DND-41 (cell line): ENCODE measurements around the gene VAV3.

Experiments
- CTCF ChIP-seq: IDR thresholded peaks from 2 replicates; pipeline ENCODE4 v1.5.1; 2012; ENCODE audit warnings: borderline replicate concordance, low read length, moderate library complexity, mild to moderate bottlenecking; ENCODE audit not compliant: poor library complexity, severe bottlenecking; ENCODE audit errors: extremely low read depth
- EZH2 ChIP-seq: IDR thresholded peaks from 3 replicates; pipeline ENCODE4 v1.6.1; 2012; ENCODE audit warnings: borderline replicate concordance, low read depth, mild to moderate bottlenecking, moderate library complexity, low read length, inconsistent platforms; ENCODE audit not compliant: severe bottlenecking

- TF ChIP-seq EZH2 = no peak
- no peak for TF ChIP-seq CTCF
Measured at GRCh38 chr1:107590087-107590486, 374.9 kb downstream of the VAV3 start.
